ENCODE results near the gene EXOC3L1.

EXOC3L1 gene

DNA sequence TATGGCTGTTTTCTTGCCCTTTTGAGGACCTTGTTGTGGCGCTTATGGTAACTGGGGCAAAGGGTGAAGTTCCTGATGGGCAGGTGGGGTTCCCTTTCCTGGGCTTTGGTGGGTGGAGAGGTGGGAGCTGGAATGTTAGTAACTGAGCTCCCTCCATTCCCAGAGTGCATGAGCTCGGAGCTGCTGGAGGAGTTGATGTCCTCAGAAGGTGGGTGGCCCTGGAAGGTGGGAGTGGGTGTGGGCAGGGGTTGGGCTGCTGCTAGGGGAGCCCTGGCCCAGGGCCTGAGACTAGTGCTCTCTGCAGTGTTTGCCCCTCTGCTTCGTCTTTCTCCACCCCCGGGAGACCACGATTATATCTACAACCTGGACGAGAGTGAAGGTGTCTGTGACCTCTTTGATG lies 7.8 kb upstream of the EXOC3L1 start:
- TF ChIP-seq, protein P1, sequence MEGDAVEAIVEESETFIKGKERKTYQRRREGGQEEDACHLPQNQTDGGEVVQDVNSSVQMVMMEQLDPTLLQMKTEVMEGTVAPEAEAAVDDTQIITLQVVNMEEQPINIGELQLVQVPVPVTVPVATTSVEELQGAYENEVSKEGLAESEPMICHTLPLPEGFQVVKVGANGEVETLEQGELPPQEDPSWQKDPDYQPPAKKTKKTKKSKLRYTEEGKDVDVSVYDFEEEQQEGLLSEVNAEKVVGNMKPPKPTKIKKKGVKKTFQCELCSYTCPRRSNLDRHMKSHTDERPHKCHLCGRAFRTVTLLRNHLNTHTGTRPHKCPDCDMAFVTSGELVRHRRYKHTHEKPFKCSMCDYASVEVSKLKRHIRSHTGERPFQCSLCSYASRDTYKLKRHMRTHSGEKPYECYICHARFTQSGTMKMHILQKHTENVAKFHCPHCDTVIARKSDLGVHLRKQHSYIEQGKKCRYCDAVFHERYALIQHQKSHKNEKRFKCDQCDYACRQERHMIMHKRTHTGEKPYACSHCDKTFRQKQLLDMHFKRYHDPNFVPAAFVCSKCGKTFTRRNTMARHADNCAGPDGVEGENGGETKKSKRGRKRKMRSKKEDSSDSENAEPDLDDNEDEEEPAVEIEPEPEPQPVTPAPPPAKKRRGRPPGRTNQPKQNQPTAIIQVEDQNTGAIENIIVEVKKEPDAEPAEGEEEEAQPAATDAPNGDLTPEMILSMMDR (IDR thresholded peaks at IDR 0.05; ENCODE audit: low read depth, low read length, missing control alignments): no peak
- Histone ChIP-seq H3K36me3 (replicated peaks) (peaks cover 64% of the 10 kb centered on the region), H3K4me3 (ENCODE audit: low read depth, low read length) (no peak overlapping the region), H3K27me3 (replicated peaks) (no peaks in the 10 kb centered on the region), H3K27ac (no peak overlapping the region)
- in situ Hi-C loops (cut with HindIII; ENCODE audit: low pct_ligation_motif_present, low sequenced_read_pairs): no loop called here
- DNase-seq: no peak

DNA sequence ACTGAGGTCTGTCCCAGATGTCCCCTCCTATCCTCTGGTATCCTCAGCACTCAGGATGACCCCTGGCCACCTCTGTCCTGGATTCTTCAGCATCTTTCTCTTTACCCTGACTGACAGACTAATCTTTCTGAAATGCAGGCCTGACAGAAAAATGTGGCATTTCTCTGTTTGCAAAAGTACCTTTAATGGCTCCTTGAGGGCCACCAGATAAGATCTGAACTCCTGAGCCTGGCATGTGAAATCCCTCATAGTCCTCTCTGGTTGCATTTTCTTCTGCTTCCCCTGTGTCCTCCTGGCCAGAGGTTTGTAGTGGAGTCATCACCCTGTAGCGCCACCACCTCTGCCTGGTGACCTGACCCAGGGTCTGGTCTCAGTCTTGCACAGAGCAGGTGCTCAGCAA lies 6.9 kb upstream of the EXOC3L1 start:
- no peak overlapping the region for H3K4me3 ChIP-seq (ENCODE audit: low read depth, low read length)
- no peak overlapping the region for H3K27ac ChIP-seq
- DNase-seq: no peak
- H3K27me3 ChIP-seq (replicated peaks): no peaks in the 10 kb centered on the region
- H3K36me3 ChIP-seq (replicated peaks): peaks cover 60% of the 10 kb centered on the region
- TF ChIP-seq, protein P1 (IDR thresholded peaks at IDR 0.05; ENCODE audit: low read depth, low read length, missing control alignments): no peak
- in situ Hi-C loops (cut with HindIII; ENCODE audit: low pct_ligation_motif_present, low sequenced_read_pairs): no loop called here

DNA sequence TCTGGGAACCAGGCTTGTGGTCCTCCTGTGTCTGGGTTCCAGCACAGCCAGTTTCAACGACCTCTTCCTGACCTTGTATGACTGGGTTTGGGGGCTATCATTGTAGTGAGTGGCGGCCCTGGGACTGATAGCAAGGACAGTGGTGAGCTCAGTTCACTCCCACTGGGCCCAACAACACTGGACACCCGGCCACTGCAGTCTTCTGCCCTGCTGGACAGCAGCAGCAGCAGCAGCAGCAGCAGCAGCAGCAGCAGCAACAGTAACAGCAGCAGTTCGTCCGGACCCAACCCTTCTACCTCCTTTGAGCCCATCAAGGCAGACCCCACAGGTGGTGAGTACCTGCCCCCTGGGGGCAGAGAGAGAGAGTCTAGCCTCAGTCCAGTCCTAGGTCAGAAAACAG lies 5.7 kb upstream of the EXOC3L1 start:
- no peaks in the 10 kb centered on the region for H3K27me3 ChIP-seq (replicated peaks)
- in situ Hi-C loops (cut with HindIII; ENCODE audit: low pct_ligation_motif_present, low sequenced_read_pairs): no loop called here
- H3K36me3 ChIP-seq (replicated peaks): peaks cover 53% of the 10 kb centered on the region
- TF ChIP-seq, protein P1 (IDR thresholded peaks at IDR 0.05; ENCODE audit: low read depth, low read length, missing control alignments): no peak
- no peak overlapping the region for H3K4me3 ChIP-seq (ENCODE audit: low read depth, low read length)
- DNase-seq: no peak
- H3K27ac ChIP-seq: no peak overlapping the region

DNA sequence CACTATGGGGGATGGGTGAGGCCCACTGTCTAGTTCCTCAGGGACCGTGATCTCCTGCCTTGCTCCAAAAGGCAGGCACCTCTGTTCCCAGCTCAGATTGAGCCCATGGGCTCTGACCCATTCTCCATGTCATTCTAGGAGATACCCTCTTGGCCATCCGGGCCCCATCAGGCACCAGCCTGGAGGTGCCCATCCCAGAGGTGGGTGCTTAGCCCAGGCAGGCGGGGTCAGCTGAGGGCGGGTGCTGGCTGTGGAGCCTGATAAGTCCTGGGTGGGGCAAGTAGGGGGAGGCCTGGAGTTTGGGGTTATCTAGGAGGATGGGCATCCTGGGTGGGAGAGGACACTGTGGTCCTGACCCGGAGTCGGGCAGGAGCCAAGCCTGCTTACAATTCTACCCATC lies 4.3 kb upstream of the EXOC3L1 start:
- no peak overlapping the region for H3K27ac ChIP-seq
- DNase-seq: no peak
- in situ Hi-C loops (cut with HindIII; ENCODE audit: low pct_ligation_motif_present, low sequenced_read_pairs): no loop called here
- H3K4me3 ChIP-seq (ENCODE audit: low read depth, low read length): no peak overlapping the region
- peaks cover 51% of the 10 kb centered on the region for H3K36me3 ChIP-seq (replicated peaks)
- TF ChIP-seq, protein P1 (IDR thresholded peaks at IDR 0.05; ENCODE audit: low read depth, low read length, missing control alignments): no peak
- H3K27me3 ChIP-seq (replicated peaks): no peaks in the 10 kb centered on the region

DNA sequence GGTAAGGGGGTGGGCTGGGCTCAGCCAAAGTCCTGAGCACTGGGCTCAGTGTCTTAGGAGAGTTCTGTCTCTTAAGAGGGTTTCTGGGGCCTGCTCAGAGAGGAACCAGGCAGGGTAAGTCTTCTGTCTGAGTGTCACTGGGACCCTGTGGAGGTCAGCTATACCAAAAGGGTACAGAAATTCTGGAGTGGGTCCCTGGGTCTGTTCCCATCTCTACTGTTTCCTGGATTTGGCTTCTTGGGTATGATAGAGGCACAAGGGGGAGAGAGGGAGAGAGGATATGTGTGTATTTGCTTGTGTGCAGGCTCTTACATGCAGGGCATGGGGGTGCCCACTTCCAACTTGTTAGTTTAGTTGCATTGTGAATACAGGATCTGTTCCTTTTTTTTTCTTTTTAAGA lies 3.6 kb upstream of the EXOC3L1 start:
- TF ChIP-seq, protein P1 (IDR thresholded peaks at IDR 0.05; ENCODE audit: low read depth, low read length, missing control alignments): no peak
- DNase-seq: no peak
- in situ Hi-C loops (cut with HindIII; ENCODE audit: low pct_ligation_motif_present, low sequenced_read_pairs): no loop called here
- H3K36me3 ChIP-seq (replicated peaks): peaks cover 50% of the 10 kb centered on the region
- no peak overlapping the region for H3K4me3 ChIP-seq (ENCODE audit: low read depth, low read length)
- H3K27ac ChIP-seq: no peak overlapping the region
- no peaks in the 10 kb centered on the region for H3K27me3 ChIP-seq (replicated peaks)

DNA sequence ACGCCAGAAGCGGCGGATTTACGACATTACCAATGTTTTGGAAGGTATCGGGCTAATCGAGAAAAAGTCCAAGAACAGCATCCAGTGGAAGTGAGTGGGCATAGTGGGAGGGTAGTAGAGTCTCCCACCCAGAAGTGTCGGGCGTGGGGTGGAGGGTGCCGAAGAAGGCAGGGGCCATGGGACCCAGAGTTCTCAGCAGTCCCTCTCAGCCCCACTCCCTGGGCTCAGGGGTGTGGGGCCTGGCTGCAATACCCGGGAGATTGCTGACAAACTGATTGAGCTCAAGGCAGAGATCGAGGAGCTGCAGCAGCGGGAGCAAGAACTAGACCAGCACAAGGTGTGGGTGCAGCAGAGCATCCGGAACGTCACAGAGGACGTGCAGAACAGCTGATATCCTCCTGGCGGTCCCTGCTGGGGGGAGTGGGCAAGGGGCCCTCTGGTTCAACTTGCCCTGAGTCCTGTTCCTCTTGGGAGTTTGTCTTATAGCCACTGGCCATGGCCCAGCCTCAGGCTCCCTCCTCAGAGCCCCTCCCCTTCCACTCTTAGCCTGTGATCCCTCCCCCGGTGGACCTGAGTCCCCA lies 2.9 kb upstream of the EXOC3L1 start:
- no peak for DNase-seq
- Histone ChIP-seq H3K36me3 (replicated peaks) (peaks cover 45% of the 10 kb centered on the region), H3K4me3 (ENCODE audit: low read depth, low read length) (peak overlapping the region; percentile 94), H3K27ac (peak overlapping the region; percentile 54), H3K27me3 (replicated peaks) (no peaks in the 10 kb centered on the region)
- TF ChIP-seq, protein P1 (IDR thresholded peaks at IDR 0.05; ENCODE audit: low read depth, low read length, missing control alignments): no peak
- in situ Hi-C loops (cut with HindIII; ENCODE audit: low pct_ligation_motif_present, low sequenced_read_pairs): no loop called here

Data from brain microvascular endothelial cell (primary cell).